CD4-positive, alpha-beta T cell treated with Interleukin-2 at 100 ng/mL for 4 hours (primary cell): ENCODE data around the gene MICALL2.

ENCODE experiments used
- DNase-seq: peaks from one replicate; pipeline ENCODE4 v3.0.0-alpha.2; 2020; ENCODE audit warnings: low spot score

The MICALL2 gene

GRCh38 chr7:1458683-1459511 lies at the start of gene MICALL2:
TSS of gene MICALL2 (minus strand) at chr7:1459470. CDS start at chr7:1459326, 144 bp downstream.
- peak; percentile 17 for DNase-seq

GRCh38 chr7:1508277-1508758 lies 49.0 kb upstream of the MICALL2 start:
- DNase-seq = no peak

- no peak for DNase-seq
Measured at GRCh38 chr7:1505731-1506550, 46.7 kb upstream of the MICALL2 start.

GRCh38 chr7:1503816-1504775 lies 44.8 kb upstream of the MICALL2 start, which contains the start of gene INTS1:
TSS of gene INTS1 (minus strand) at chr7:1504389. CDS start at chr7:1503960, 429 bp downstream.
- peak; percentile 91 for DNase-seq

- DNase-seq = no peak
Measured at GRCh38 chr7:1503390-1503789, 44.1 kb upstream of the MICALL2 start.

- no peak for DNase-seq
Measured at GRCh38 chr7:1502845-1503244, 43.6 kb upstream of the MICALL2 start.

- DNase-seq = no peak
Measured at GRCh38 chr7:1501487-1502270, 42.4 kb upstream of the MICALL2 start.

- DNase-seq = no peak
Measured at GRCh38 chr7:1500064-1500807, 41.0 kb upstream of the MICALL2 start.

GRCh38 chr7:1499367-1500029 lies 40.2 kb upstream of the MICALL2 start:
- DNase-seq = no peak

GRCh38 chr7:1498370-1499305 lies 39.4 kb upstream of the MICALL2 start:
- DNase-seq = no peak

GRCh38 chr7:1497293-1497927 lies 38.1 kb upstream of the MICALL2 start:
- DNase-seq = no peak

- DNase-seq = no peak
Measured at GRCh38 chr7:1496531-1497292, 37.4 kb upstream of the MICALL2 start.

- no peak for DNase-seq
Measured at GRCh38 chr7:1495564-1496242, 36.4 kb upstream of the MICALL2 start.

- no peak for DNase-seq
Measured at GRCh38 chr7:1494866-1495563, 35.7 kb upstream of the MICALL2 start.

GRCh38 chr7:1494447-1494846 lies 35.2 kb upstream of the MICALL2 start:
- DNase-seq = no peak

GRCh38 chr7:1493571-1493970 lies 34.3 kb upstream of the MICALL2 start:
- DNase-seq = no peak
